ENCODE measurements around the gene ATAT1. TPM values are rescaled to one million over a fixed set of nuclear protein-coding genes. Genes with fewer than 3 reads are reported as not detected.

Gene ATAT1
- total and polyA plus RNA-seq, 2 of the 13 experiments (the other 11 are each of a cell fraction or from before 2014, with no cell fraction given) = 9.2 to 23.6 TPM

- TF ChIP-seq FOXM1 (CRISPR knock-in tag; IDR thresholded peaks at IDR 0.05) (no peak; the same call in 1 of the 2 replicates), IRF1 (CRISPR knock-in tag; IDR thresholded peaks at IDR 0.05; ENCODE audit: low read depth) (0 out of 2 replicates have a peak, but pooled peaks have one; percentile 70), MED8 (CRISPR knock-in tag; IDR thresholded peaks at IDR 0.05; ENCODE audit: insufficient replicate concordance) (peak; percentile 96), HOXD1 (CRISPR knock-in tag; IDR thresholded peaks at IDR 0.05) (peak; percentile 86), PBX3 (CRISPR knock-in tag; IDR thresholded peaks at IDR 0.05; ENCODE audit: borderline replicate concordance) (peak; percentile 82; the same call in 1 of the 2 replicates), AKNA (CRISPR knock-in tag; IDR thresholded peaks at IDR 0.05; ENCODE audit: borderline replicate concordance) (no peak; the same call in none of the 2 replicates), KLF12 (CRISPR knock-in tag; IDR thresholded peaks at IDR 0.05; ENCODE audit: borderline replicate concordance) (peak; percentile 91), MAFG (CRISPR knock-in tag; IDR thresholded peaks at IDR 0.05) (no peak), ZNF891 (CRISPR knock-in tag; IDR thresholded peaks at IDR 0.05) (peak; percentile 84; the same call in 1 of the 2 replicates), TFAP4 (IDR thresholded peaks at IDR 0.05; ENCODE audit: borderline replicate concordance, low read depth) (no peak), ZNF784 (CRISPR knock-in tag; IDR thresholded peaks at IDR 0.05; ENCODE audit: borderline replicate concordance) (peak; percentile 95; the same call in 1 of the 2 replicates), HBP1 (CRISPR knock-in tag; IDR thresholded peaks at IDR 0.05; ENCODE audit: low read depth) (peak; percentile 38; the same call in 1 of the 2 replicates), CTCF (CRISPR knock-in tag; IDR thresholded peaks at IDR 0.05) (peak; percentile 55), MLLT10 (CRISPR knock-in tag; IDR thresholded peaks at IDR 0.05) (no peak), IRF2 (CRISPR knock-in tag; IDR thresholded peaks at IDR 0.05) (peak; percentile 93)
Observed at GRCh38 chr6:30647242-30648116, 20.8 kb downstream of the ATAT1 start (continued).
